BLaER1 (cell line): ENCODE results near the gene SYNRG.

ENCODE experiments used
- H3K27ac ChIP-seq: shearing (Covaris generic); formaldehyde crosslinking; 2 replicates; pipeline ENCODE4 v1.8.1; 2022
- H3K27me3 ChIP-seq: shearing (Covaris generic); formaldehyde crosslinking; 2 replicates; pipeline ENCODE4 v1.8.1; 2022
- H3K36me3 ChIP-seq: shearing (Covaris generic); formaldehyde crosslinking; 2 replicates; pipeline ENCODE4 v1.8.1; 2022
- H3K4me1 ChIP-seq: shearing (Covaris generic); formaldehyde crosslinking; 2 replicates; pipeline ENCODE4 v1.8.1; 2022
- H3K4me2 ChIP-seq: shearing (Covaris generic); formaldehyde crosslinking; 2 replicates; pipeline ENCODE4 v1.8.1; 2022
- H3K4me3 ChIP-seq: shearing (Covaris generic); formaldehyde crosslinking; 2 replicates; pipeline ENCODE4 v1.8.1; 2022
- H3K9ac ChIP-seq: shearing (Covaris generic); formaldehyde crosslinking; 2 replicates; pipeline ENCODE4 v1.8.1; 2022
- H3K9me3 ChIP-seq: shearing (Covaris generic); formaldehyde crosslinking; 2 replicates; pipeline ENCODE4 v1.8.1; 2022
- H4K20me1 ChIP-seq: shearing (Covaris generic); formaldehyde crosslinking; 2 replicates; pipeline ENCODE4 v1.8.1; 2022
- Cebpa-rat ChIP-seq: shearing (Covaris generic); IDR thresholded peaks from 2 replicates; pipeline ENCODE4 v1.8.1; 2022

Gene SYNRG

DNA sequence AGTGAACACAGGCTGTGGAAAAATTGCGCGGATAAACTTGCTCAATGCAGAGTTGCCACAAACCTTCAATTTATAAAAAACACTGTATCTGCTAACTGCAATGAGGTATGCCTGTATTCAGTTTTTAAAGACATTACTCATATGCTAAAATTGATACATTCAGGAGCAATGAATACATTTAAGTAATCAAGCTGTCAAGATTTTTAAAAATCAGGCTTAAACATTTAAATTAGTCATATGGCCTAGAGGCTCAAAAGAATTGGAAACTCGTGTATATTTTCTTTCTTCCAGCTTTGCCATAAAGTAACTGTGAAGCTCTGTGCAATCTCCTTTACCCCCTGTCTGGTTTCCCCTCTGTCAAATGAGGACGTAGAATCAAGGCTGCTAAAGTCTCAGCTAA is 4.1 kb downstream of the SYNRG start:
- Histone ChIP-seq H3K27ac (no peak overlapping the region), H3K4me2 (no peak overlapping the region), H3K27me3 (no peaks in the 10 kb centered on the region), H4K20me1 (peaks cover 45% of the 10 kb centered on the region), H3K9me3 (peaks cover 17% of the 10 kb centered on the region), H3K9ac (no peak overlapping the region), H3K36me3 (peaks cover 51% of the 10 kb centered on the region), H3K4me1 (peaks cover 27% of the 10 kb centered on the region), H3K4me3 (no peak overlapping the region)
- TF ChIP-seq Cebpa-rat = no peak

DNA sequence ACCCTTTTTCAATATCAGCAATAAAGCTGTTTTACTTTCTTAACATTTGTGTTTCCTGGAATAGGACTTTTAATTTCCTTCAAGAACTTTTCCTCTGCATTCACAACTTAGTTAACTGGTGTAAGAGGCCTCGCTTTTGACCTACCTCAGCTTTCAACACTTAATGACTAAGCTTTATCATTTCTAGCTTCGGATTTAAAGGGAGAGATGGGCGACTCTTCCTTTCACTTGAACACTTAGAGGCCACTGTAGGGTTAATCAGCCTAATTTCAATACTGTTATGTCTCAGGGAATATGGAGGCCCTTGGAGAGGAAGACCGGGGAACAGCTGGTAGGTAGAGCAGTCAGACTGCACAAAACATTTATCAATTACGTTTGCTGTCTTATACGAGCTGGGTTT is 4.7 kb downstream of the SYNRG start:
- H4K20me1 ChIP-seq = peaks cover 47% of the 10 kb centered on the region
- no peak overlapping the region for H3K27ac ChIP-seq
- no peak for TF ChIP-seq Cebpa-rat
- H3K27me3 ChIP-seq = no peaks in the 10 kb centered on the region
- no peak overlapping the region for H3K4me2 ChIP-seq
- H3K4me1 ChIP-seq = peaks cover 23% of the 10 kb centered on the region
- H3K4me3 ChIP-seq = no peak overlapping the region
- H3K9me3 ChIP-seq = peaks cover 17% of the 10 kb centered on the region
- H3K36me3 ChIP-seq = peaks cover 57% of the 10 kb centered on the region
- no peak overlapping the region for H3K9ac ChIP-seq

GRCh38 chr17:37598145-37598544 is 11.1 kb downstream of the SYNRG start:
- Histone ChIP-seq H3K4me3 (no peak overlapping the region), H4K20me1 (peaks cover 66% of the 10 kb centered on the region), H3K9ac (no peak overlapping the region), H3K4me1 (no peaks in the 10 kb centered on the region), H3K4me2 (no peak overlapping the region), H3K27ac (no peak overlapping the region), H3K9me3 (peaks cover 2% of the 10 kb centered on the region), H3K36me3 (peaks cover 84% of the 10 kb centered on the region), H3K27me3 (no peaks in the 10 kb centered on the region)
- TF ChIP-seq Cebpa-rat = no peak

- Histone ChIP-seq H3K27ac (no peak overlapping the region), H3K9me3 (no peaks in the 10 kb centered on the region), H3K4me2 (no peak overlapping the region), H4K20me1 (peaks cover 81% of the 10 kb centered on the region), H3K9ac (no peak overlapping the region), H3K4me3 (no peak overlapping the region), H3K36me3 (peaks cover 84% of the 10 kb centered on the region), H3K27me3 (no peaks in the 10 kb centered on the region), H3K4me1 (no peaks in the 10 kb centered on the region)
- no peak for TF ChIP-seq Cebpa-rat
These were observed 16.9 kb downstream of the SYNRG start for GRCh38 chr17:37592291-37592690.

GRCh38 chr17:37585066-37585465 is 24.2 kb downstream of the SYNRG start:
- H3K36me3 ChIP-seq = peaks cover 94% of the 10 kb centered on the region
- H3K4me1 ChIP-seq = no peaks in the 10 kb centered on the region
- H3K27me3 ChIP-seq = no peaks in the 10 kb centered on the region
- no peak for TF ChIP-seq Cebpa-rat
- no peak overlapping the region for H3K4me2 ChIP-seq
- H3K9ac ChIP-seq = no peak overlapping the region
- no peak overlapping the region for H3K27ac ChIP-seq
- H3K4me3 ChIP-seq = no peak overlapping the region
- peaks cover 31% of the 10 kb centered on the region for H4K20me1 ChIP-seq
- H3K9me3 ChIP-seq = no peaks in the 10 kb centered on the region

- Histone ChIP-seq H3K36me3 (peaks cover 87% of the 10 kb centered on the region), H3K4me2 (no peak overlapping the region), H3K9me3 (peaks cover 19% of the 10 kb centered on the region), H3K4me3 (no peak overlapping the region), H3K27ac (no peak overlapping the region), H3K9ac (no peak overlapping the region), H3K27me3 (no peaks in the 10 kb centered on the region), H4K20me1 (no peaks in the 10 kb centered on the region), H3K4me1 (no peaks in the 10 kb centered on the region)
- no peak for TF ChIP-seq Cebpa-rat
These were observed 32.9 kb downstream of the SYNRG start for GRCh38 chr17:37576281-37576680.

DNA sequence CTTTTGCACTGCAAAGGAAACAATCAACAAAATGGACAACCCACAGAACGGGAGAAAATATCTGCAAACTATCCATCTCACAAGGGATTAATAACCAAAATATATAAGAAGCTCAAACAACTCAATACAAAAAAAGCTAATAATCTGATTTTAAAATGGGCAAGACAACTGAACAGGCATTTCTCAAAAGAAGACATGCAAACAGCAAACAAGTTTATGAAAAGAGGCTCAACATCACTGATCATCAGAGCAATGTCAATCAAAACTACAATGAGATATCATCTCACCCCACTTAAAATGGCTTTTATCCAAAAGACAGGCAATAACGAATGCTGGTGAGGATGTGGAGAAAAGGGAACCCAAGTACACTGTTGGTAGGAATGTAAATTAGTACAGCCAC is 34.8 kb downstream of the SYNRG start:
- Histone ChIP-seq H3K4me1 (no peaks in the 10 kb centered on the region), H3K9ac (no peak overlapping the region), H3K27me3 (no peaks in the 10 kb centered on the region), H3K9me3 (peaks cover 19% of the 10 kb centered on the region), H3K36me3 (peaks cover 88% of the 10 kb centered on the region), H4K20me1 (no peaks in the 10 kb centered on the region), H3K27ac (no peak overlapping the region), H3K4me2 (no peak overlapping the region), H3K4me3 (no peak overlapping the region)
- no peak for TF ChIP-seq Cebpa-rat

DNA sequence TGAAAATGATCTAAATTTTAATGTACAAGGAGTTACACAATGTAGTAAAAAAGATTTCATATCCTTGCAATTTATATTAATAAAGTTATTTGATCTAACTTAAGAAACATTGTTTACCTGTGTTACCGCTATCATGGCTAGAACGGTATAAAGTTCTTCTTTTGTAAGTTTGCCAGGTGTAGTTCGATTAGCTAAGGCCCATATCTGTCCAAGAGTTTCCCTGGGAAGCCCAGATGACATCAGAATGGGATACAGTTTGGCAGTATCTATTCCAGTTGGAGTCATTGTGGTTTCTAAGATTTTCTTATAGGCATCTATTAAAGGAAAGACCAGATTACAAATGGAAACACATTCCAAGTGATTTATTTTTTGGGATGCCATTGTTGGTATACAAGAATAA is 37.5 kb downstream of the SYNRG start:
- H3K4me2 ChIP-seq = no peak overlapping the region
- peaks cover 92% of the 10 kb centered on the region for H3K36me3 ChIP-seq
- H3K4me3 ChIP-seq = no peak overlapping the region
- no peaks in the 10 kb centered on the region for H4K20me1 ChIP-seq
- peaks cover 26% of the 10 kb centered on the region for H3K9me3 ChIP-seq
- H3K27me3 ChIP-seq = no peaks in the 10 kb centered on the region
- TF ChIP-seq Cebpa-rat = no peak
- no peak overlapping the region for H3K27ac ChIP-seq
- no peak overlapping the region for H3K9ac ChIP-seq
- H3K4me1 ChIP-seq = no peaks in the 10 kb centered on the region

- H4K20me1 ChIP-seq = no peaks in the 10 kb centered on the region
- no peaks in the 10 kb centered on the region for H3K27me3 ChIP-seq
- H3K36me3 ChIP-seq = peaks cover 90% of the 10 kb centered on the region
- no peaks in the 10 kb centered on the region for H3K4me1 ChIP-seq
- TF ChIP-seq Cebpa-rat = no peak
- H3K9me3 ChIP-seq = peaks cover 28% of the 10 kb centered on the region
- H3K4me3 ChIP-seq = no peak overlapping the region
- H3K9ac ChIP-seq = no peak overlapping the region
- no peak overlapping the region for H3K27ac ChIP-seq
- no peak overlapping the region for H3K4me2 ChIP-seq
These were observed 38.6 kb downstream of the SYNRG start for GRCh38 chr17:37570527-37571093.

- Histone ChIP-seq H3K36me3 (peaks cover 88% of the 10 kb centered on the region), H3K27ac (no peak overlapping the region)
- TF ChIP-seq Cebpa-rat = no peak
These were observed 40.7 kb downstream of the SYNRG start for GRCh38 chr17:37568350-37569053.

More at GRCh38 chr17:37568350-37569053, 40.7 kb downstream of the SYNRG start:
- peaks cover 13% of the 10 kb centered on the region; the same call in 1 of the 2 replicates for H3K9me3 ChIP-seq
- H3K4me3 ChIP-seq = no peak overlapping the region
- no peak overlapping the region for H3K9ac ChIP-seq
- no peaks in the 10 kb centered on the region for H3K4me1 ChIP-seq
- H4K20me1 ChIP-seq = no peaks in the 10 kb centered on the region
- H3K27me3 ChIP-seq = no peaks in the 10 kb centered on the region
- H3K4me2 ChIP-seq = no peak overlapping the region
